Astrocyte of the spinal cord (primary cell): ENCODE measurements around the gene YTHDC1.

ENCODE experiments used
- DNase-seq: peaks from one replicate; pipeline ENCODE4 v3.0.0; 2011; ENCODE audit warnings: low read depth, low spot score
- H3K4me3 ChIP-seq: 2 replicates; pipeline ENCODE4 v1.5.1; 2011; ENCODE audit warnings: low read depth, mild to moderate bottlenecking, low read length, moderate library complexity
- in situ Hi-C: cut with HindIII; loops from 2 replicates; pipeline ENCODE4 v1.10.0; 2017; ENCODE audit warnings: low sequenced_read_pairs
- TF ChIP-seq, protein P1 (sequence below): IDR thresholded peaks from 2 replicates; pipeline ENCODE4 v1.5.1; 2012; ENCODE audit warnings: low read depth, mild to moderate bottlenecking, low read length, inconsistent platforms

Gene YTHDC1

DNA sequence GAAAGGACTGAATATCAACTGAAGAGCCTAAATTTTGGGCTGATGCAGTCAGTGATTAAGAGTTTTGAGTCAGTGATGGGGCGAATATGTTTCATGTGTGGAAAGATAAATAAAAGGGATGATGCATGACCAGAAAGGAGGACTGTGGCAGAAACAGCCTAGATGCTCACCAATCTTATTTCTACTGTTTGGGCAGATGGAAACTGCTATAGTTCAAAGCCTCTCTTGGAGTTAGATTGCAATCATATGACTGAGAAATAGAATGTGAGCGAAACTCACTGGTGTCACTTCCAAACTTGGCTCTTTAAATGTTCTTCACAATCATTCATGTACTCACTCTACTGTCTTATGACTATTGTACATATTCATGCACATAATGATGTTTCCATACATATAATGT lies 35.4 kb upstream of the YTHDC1 start:
- no peak for DNase-seq
- TF ChIP-seq, protein P1, sequence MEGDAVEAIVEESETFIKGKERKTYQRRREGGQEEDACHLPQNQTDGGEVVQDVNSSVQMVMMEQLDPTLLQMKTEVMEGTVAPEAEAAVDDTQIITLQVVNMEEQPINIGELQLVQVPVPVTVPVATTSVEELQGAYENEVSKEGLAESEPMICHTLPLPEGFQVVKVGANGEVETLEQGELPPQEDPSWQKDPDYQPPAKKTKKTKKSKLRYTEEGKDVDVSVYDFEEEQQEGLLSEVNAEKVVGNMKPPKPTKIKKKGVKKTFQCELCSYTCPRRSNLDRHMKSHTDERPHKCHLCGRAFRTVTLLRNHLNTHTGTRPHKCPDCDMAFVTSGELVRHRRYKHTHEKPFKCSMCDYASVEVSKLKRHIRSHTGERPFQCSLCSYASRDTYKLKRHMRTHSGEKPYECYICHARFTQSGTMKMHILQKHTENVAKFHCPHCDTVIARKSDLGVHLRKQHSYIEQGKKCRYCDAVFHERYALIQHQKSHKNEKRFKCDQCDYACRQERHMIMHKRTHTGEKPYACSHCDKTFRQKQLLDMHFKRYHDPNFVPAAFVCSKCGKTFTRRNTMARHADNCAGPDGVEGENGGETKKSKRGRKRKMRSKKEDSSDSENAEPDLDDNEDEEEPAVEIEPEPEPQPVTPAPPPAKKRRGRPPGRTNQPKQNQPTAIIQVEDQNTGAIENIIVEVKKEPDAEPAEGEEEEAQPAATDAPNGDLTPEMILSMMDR: no peak
- no peak overlapping the region for H3K4me3 ChIP-seq
- in situ Hi-C loops: no loop called here

DNA sequence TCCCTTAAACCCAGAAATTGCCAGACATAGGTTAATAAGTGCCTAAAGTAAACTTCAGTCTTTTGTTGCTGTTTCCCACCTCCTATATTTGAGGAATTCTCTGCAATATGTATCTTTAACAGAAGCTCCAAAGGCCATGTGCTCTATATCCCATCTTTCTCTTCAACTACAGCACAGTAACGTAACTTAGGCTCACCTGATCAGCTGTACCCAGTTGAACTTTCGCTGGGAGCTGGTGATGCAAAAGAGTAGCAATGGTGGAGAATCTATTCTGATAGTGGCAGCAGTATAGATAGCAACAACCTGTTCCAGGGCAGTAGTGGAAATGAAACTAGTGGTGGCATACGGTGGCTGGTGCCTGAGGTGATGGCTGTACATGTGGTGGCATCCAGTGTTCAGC lies 33.2 kb upstream of the YTHDC1 start:
- DNase-seq: no peak
- TF ChIP-seq, protein P1: no peak
- in situ Hi-C loops: no loop called here
- no peak overlapping the region for H3K4me3 ChIP-seq

DNA sequence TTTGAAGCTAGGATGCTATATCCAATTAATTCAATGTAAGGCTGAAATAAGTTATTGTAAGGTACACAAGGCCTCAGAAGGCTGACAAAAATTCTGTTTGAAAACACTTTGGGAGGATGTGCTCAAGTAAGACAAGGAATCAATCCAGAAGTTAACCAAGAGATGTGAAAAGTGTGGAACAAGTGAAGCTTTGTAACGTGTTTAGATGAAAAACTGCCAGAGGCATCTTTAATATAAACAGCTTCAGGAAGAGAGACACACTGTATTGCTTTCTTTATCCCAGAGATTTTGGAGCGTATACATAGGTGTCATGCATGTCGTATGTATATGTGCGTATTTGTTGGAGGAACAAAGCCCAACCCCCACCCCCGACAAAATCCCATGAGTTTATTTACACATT lies 28.3 kb upstream of the YTHDC1 start:
- DNase-seq: no peak
- H3K4me3 ChIP-seq: no peak overlapping the region
- TF ChIP-seq, protein P1: no peak
- in situ Hi-C loops: no loop called here

DNA sequence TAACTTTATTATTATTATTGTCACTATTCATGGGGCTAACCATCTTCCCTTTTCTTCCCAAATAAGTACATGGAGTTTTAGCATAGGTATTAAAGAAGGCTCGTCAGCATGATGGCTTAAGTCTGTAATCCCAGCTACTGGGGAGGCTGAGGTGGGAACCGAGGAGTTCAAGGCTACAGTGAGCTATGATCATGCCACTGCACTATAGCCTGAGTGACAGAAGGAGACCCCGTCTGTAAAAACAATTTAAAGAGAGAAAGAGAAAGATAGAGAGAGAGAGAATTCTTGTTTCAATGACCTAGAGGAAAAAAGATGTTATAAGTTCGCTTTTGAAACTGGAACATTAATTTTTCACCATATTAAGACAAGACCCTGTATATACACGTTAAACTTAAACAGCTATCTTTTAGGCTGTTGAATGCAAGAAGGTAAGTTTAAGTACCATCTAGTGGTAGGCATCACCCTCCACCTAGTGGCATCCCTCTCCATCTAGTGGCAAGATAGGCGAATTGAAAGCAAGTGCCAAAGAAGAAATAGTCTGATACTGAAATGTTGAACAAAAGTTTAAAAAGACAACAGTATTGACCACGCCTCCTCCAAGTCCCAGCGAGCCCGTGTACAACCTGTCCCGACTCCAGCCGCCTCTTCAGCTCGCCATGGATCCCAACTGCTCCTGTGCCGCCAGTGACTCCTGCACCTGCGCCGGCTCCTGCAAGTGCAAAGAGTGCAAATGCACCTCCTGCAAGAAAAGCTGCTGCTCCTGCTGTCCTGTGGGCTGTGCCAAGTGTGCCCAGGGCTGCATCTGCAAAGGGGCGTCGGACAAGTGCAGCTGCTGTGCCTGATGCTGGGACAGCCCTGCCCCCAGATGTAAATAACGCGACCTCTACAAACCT lies 26.0 kb upstream of the YTHDC1 start:
- DNase-seq: peak; percentile 63
- TF ChIP-seq, protein P1: peak; percentile 94
- in situ Hi-C loops: no loop called here
- no peak overlapping the region for H3K4me3 ChIP-seq

DNA sequence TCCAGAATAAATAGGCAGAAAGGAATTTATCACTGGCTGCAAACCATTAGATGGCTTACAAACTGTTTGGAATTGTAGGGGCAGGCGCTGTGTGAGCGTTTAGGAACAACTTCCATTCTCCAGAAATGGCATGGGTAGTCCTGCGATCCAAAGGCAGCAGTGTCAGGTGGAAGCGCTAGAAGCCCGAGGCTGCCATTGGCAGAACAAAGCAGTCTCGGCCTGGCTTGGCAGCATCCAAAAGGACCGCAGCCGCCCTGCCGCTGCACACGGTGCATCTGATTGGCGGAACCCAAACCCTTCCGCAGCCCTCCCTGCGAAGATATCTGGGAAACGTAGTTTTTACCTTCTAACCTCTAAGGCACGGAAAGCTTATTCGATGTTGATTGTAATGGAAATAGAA lies 23.6 kb upstream of the YTHDC1 start:
- in situ Hi-C loops: no loop called here
- TF ChIP-seq, protein P1: no peak
- H3K4me3 ChIP-seq: peak overlapping the region; percentile 18
- DNase-seq: peak; percentile 83

DNA sequence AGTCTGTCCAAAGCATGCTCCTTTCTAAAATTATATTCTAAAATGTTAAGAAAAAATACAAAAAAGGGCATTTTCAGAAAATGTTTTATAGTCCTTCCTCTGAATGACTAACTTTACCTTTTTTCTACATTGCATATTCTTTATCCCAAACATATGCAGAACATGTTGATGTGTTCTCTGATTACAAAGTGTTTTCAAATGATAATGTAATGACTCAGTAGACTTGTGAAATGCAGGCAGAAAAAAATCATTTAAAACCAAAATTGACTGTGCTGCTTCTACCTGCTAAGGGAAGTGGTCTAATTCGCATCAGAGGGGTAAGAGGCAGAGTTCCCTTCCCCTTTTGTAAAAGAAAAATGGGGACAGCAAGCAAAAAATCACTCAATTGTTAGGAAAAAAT lies 22.7 kb upstream of the YTHDC1 start:
- in situ Hi-C loops: no loop called here
- no peak overlapping the region for H3K4me3 ChIP-seq
- TF ChIP-seq, protein P1: no peak
- no peak for DNase-seq
